GM11168 (cell line): ENCODE data around the gene STK33.

Experiments
- in situ Hi-C: fragments of 300-500 bp; cut with MboI; formaldehyde crosslinking; loops from one replicate; pipeline ENCODE4 v1.12.0; 2022; ENCODE audit warnings: low sequenced_read_pairs; ENCODE audit not compliant: unreplicated experiment

STK33 gene

GRCh38 chr11:8381871-8382396, 212.1 kb downstream of the STK33 start:
- in situ Hi-C loops, result no loop called here

- in situ Hi-C loops, result no loop called here
Measured at GRCh38 chr11:8381343-8381742, 212.7 kb downstream of the STK33 start.

GRCh38 chr11:8375932-8376331, 218.1 kb downstream of the STK33 start:
- in situ Hi-C loops, result no loop called here

- in situ Hi-C loops, result no loop called here
Measured at GRCh38 chr11:8375460-8375859, 218.6 kb downstream of the STK33 start.

GRCh38 chr11:8374716-8375115, 219.3 kb downstream of the STK33 start:
- in situ Hi-C loops, result no loop called here

GRCh38 chr11:8373519-8374432, 220.3 kb downstream of the STK33 start:
- in situ Hi-C loops, result no loop called here

GRCh38 chr11:8372641-8373381, 221.2 kb downstream of the STK33 start:
- in situ Hi-C loops, result no loop called here

- in situ Hi-C loops, result no loop called here
Measured at GRCh38 chr11:8371516-8371884, 222.5 kb downstream of the STK33 start.

- in situ Hi-C loops, result no loop called here
Measured at GRCh38 chr11:8370812-8371515, 223.1 kb downstream of the STK33 start.

GRCh38 chr11:8369592-8370205, 224.3 kb downstream of the STK33 start:
- in situ Hi-C loops, result no loop called here

- in situ Hi-C loops, result no loop called here
Measured at GRCh38 chr11:8368772-8369171, 225.3 kb downstream of the STK33 start.

- in situ Hi-C loops, result no loop called here
Measured at GRCh38 chr11:8368194-8368593, 225.8 kb downstream of the STK33 start.

GRCh38 chr11:8366316-8366715, 227.7 kb downstream of the STK33 start:
- in situ Hi-C loops, result no loop called here

- in situ Hi-C loops, result no loop called here
Measured at GRCh38 chr11:8365216-8365941, 228.6 kb downstream of the STK33 start.

- in situ Hi-C loops, result no loop called here
Measured at GRCh38 chr11:8363921-8364320, 230.1 kb downstream of the STK33 start.

- in situ Hi-C loops, result no loop called here
Measured at GRCh38 chr11:8362899-8363298, 231.1 kb downstream of the STK33 start.

GRCh38 chr11:8362491-8362890, 231.5 kb downstream of the STK33 start:
- in situ Hi-C loops, result no loop called here

- in situ Hi-C loops, result no loop called here
Measured at GRCh38 chr11:8361664-8362210, 232.3 kb downstream of the STK33 start.

GRCh38 chr11:8361206-8361605, 232.8 kb downstream of the STK33 start:
- in situ Hi-C loops, result no loop called here
